Endothelial cell (in vitro differentiated cells): Measurements from ENCODE around the gene ANO3. TPM values are rescaled to one million over a fixed set of nuclear protein-coding genes. Genes with fewer than 3 reads are reported as not detected.

Experiments used
- DNase-seq: peaks from one replicate; pipeline ENCODE4 v3.0.0; 2021; ENCODE audit warnings: low spot score
- H3K27ac Mint-ChIP-seq: one replicate; pipeline ENCODE4 v1.8.0; 2021; ENCODE audit warnings: mixed read lengths, inconsistent platforms; ENCODE audit not compliant: unreplicated experiment
- H3K27me3 Mint-ChIP-seq: one replicate; pipeline ENCODE4 v1.8.0; 2021; ENCODE audit warnings: mild to moderate bottlenecking, moderate library complexity, mixed read lengths, inconsistent platforms; ENCODE audit not compliant: unreplicated experiment
- H3K36me3 Mint-ChIP-seq: one replicate; pipeline ENCODE4 v1.8.0; 2021; ENCODE audit warnings: mild to moderate bottlenecking, low read depth, mixed read lengths, inconsistent platforms; ENCODE audit not compliant: unreplicated experiment
- H3K4me1 Mint-ChIP-seq: one replicate; pipeline ENCODE4 v1.8.0; 2021; ENCODE audit warnings: mild to moderate bottlenecking, mixed read lengths, inconsistent platforms; ENCODE audit not compliant: unreplicated experiment
- H3K4me3 Mint-ChIP-seq: one replicate; pipeline ENCODE4 v1.8.0; 2021; ENCODE audit warnings: mild to moderate bottlenecking, mixed read lengths, inconsistent platforms; ENCODE audit not compliant: unreplicated experiment
- H3K9me3 Mint-ChIP-seq: one replicate; pipeline ENCODE4 v1.8.0; 2021; ENCODE audit warnings: mixed read lengths, inconsistent platforms; ENCODE audit not compliant: unreplicated experiment
- CTCF ChIP-seq: fragments of 200-600 bp; sonication (generic); IDR thresholded peaks from one replicate; pipeline ENCODE4 v1.5.0; 2021; ENCODE audit warnings: antibody characterized with exemption; ENCODE audit not compliant: unreplicated experiment
- total RNA-seq: library from RNA; stranded (reverse); fragmentation: NEBNext Ultra II Directional; extraction: Animal tissue kit (Norgen Biotek cat#: 25700); gene quantifications from one replicate; pipeline ENCODE4 v1.2.1, GENCODE V29; 2021; ENCODE audit not compliant: unreplicated experiment

The ANO3 gene
- total RNA-seq, 1 donor from 2014 or later = 0.36 TPM

GRCh38 chr11:26424255-26424654 is 92.3 kb downstream of the ANO3 start:
- Mint-ChIP-seq H3K4me3 (no peak overlapping the region), H3K36me3 (no peaks in the 10 kb centered on the region), H3K4me1 (peaks cover 35% of the 10 kb centered on the region), H3K27ac (no peak overlapping the region), H3K27me3 (no peaks in the 10 kb centered on the region), H3K9me3 (no peaks in the 10 kb centered on the region)
- DNase-seq = no peak
- TF ChIP-seq CTCF = no peak

GRCh38 chr11:26439854-26440253 is 107.9 kb downstream of the ANO3 start:
- H3K27me3 Mint-ChIP-seq = no peaks in the 10 kb centered on the region
- no peak for TF ChIP-seq CTCF
- no peak for DNase-seq
- H3K4me1 Mint-ChIP-seq = no peaks in the 10 kb centered on the region
- no peak overlapping the region for H3K27ac Mint-ChIP-seq
- no peaks in the 10 kb centered on the region for H3K9me3 Mint-ChIP-seq
- H3K4me3 Mint-ChIP-seq = no peak overlapping the region
- no peaks in the 10 kb centered on the region for H3K36me3 Mint-ChIP-seq

- TF ChIP-seq CTCF = no peak
- Mint-ChIP-seq H3K36me3 (no peaks in the 10 kb centered on the region), H3K4me3 (no peak overlapping the region), H3K9me3 (no peaks in the 10 kb centered on the region), H3K27ac (no peak overlapping the region), H3K27me3 (no peaks in the 10 kb centered on the region), H3K4me1 (no peaks in the 10 kb centered on the region)
- no peak for DNase-seq
Observed at GRCh38 chr11:26442131-26442530, 110.2 kb downstream of the ANO3 start.

GRCh38 chr11:26443617-26444016 is 111.7 kb downstream of the ANO3 start:
- Mint-ChIP-seq H3K4me1 (no peaks in the 10 kb centered on the region), H3K4me3 (no peak overlapping the region), H3K36me3 (no peaks in the 10 kb centered on the region), H3K27ac (no peak overlapping the region), H3K27me3 (no peaks in the 10 kb centered on the region), H3K9me3 (no peaks in the 10 kb centered on the region)
- no peak for TF ChIP-seq CTCF
- DNase-seq = no peak

- TF ChIP-seq CTCF = no peak
- H3K9me3 Mint-ChIP-seq = no peaks in the 10 kb centered on the region
- peaks cover 3% of the 10 kb centered on the region for H3K27me3 Mint-ChIP-seq
- no peak for DNase-seq
- H3K4me1 Mint-ChIP-seq = peaks cover 5% of the 10 kb centered on the region
- H3K27ac Mint-ChIP-seq = no peak overlapping the region
- H3K36me3 Mint-ChIP-seq = no peaks in the 10 kb centered on the region
- H3K4me3 Mint-ChIP-seq = no peak overlapping the region
Observed at GRCh38 chr11:26457636-26458035, 125.7 kb downstream of the ANO3 start.
